ENCODE data around the gene CNTNAP2.

The CNTNAP2 gene

DNA sequence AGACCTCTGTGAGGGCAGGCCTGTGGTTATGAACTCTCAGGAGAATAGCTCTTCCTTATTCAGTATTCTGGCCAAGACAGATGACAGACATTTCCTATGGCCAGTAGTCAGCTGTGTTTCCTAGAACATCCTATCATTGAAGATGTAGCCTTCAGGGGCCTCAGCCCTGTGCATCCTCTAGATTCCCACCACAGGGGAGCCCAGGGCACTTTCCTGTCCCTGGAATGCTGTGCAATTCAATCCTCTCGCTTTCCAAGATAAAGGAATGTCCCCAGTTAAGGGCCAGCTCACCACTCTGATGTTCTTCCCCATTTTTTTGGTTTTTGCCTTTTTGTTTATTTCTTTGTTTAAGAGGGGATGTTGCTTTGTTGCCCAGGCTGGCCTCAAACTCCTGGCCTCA is 1895.2 kb downstream of the CNTNAP2 start:
- H3K9me3 ChIP-seq (ENCODE audit: low read depth, low read length): no peaks in the 10 kb centered on the region
- H3K36me3 ChIP-seq (ENCODE audit: insufficient read depth, low read length): no peaks in the 10 kb centered on the region
- no peak overlapping the region for H3K4me3 ChIP-seq
- no peak overlapping the region for H3K9ac ChIP-seq (ENCODE audit: insufficient read length)
- DNase-seq (ENCODE audit: low read depth, low spot score): no peak
- H3K27ac ChIP-seq: no peak overlapping the region
- TF ChIP-seq FOXP2 (optimal IDR thresholded peaks at IDR 0.05; ENCODE audit: control extremely low read depth, extremely low read length, insufficient read depth): no peak
- TF ChIP-seq POLR2AphosphoS5 (IDR thresholded peaks at IDR 0.05; ENCODE audit: borderline replicate concordance, low read depth, low read length): no peak
- TF ChIP-seq EZH2 (IDR thresholded peaks at IDR 0.05): no peak

DNA sequence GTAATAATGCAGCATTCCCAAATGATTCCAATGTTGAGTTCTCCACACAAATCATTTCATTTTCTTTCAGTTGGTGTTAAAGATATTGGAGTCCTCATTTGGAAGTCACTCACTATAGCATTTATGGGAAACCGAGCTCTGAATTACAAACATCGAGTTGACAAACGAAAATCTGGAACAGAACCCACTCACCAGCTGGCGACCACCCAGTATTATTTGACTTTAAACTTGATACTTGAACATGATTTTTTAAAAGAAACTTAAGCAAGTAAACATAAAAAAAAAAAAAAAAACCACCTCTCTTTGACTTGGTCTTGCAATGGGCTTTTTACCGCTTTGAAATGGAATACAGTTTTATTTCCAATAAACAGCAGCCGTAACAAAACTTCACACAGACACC is 1897.4 kb downstream of the CNTNAP2 start:
- no peak overlapping the region for H3K27ac ChIP-seq
- H3K4me3 ChIP-seq: no peak overlapping the region
- DNase-seq (ENCODE audit: low read depth, low spot score): no peak
- H3K36me3 ChIP-seq (ENCODE audit: insufficient read depth, low read length): no peaks in the 10 kb centered on the region
- H3K9me3 ChIP-seq (ENCODE audit: low read depth, low read length): no peaks in the 10 kb centered on the region
- TF ChIP-seq EZH2 (IDR thresholded peaks at IDR 0.05) (no peak), POLR2AphosphoS5 (IDR thresholded peaks at IDR 0.05; ENCODE audit: borderline replicate concordance, low read depth, low read length) (no peak), FOXP2 (optimal IDR thresholded peaks at IDR 0.05; ENCODE audit: control extremely low read depth, extremely low read length, insufficient read depth) (no peak)
- H3K9ac ChIP-seq (ENCODE audit: insufficient read length): no peak overlapping the region

- DNase-seq (ENCODE audit: low read depth, low spot score): no peak
- Histone ChIP-seq H3K27ac (no peak overlapping the region), H3K36me3 (ENCODE audit: insufficient read depth, low read length) (no peaks in the 10 kb centered on the region), H3K9me3 (ENCODE audit: low read depth, low read length) (no peaks in the 10 kb centered on the region), H3K9ac (ENCODE audit: insufficient read length) (no peak overlapping the region), H3K4me3 (no peak overlapping the region)
- TF ChIP-seq POLR2AphosphoS5 (IDR thresholded peaks at IDR 0.05; ENCODE audit: borderline replicate concordance, low read depth, low read length) (no peak), EZH2 (IDR thresholded peaks at IDR 0.05) (no peak), FOXP2 (optimal IDR thresholded peaks at IDR 0.05; ENCODE audit: control extremely low read depth, extremely low read length, insufficient read depth) (no peak)
Observed at GRCh38 chr7:148014541-148014940, 1897.9 kb downstream of the CNTNAP2 start.

GRCh38 chr7:148017126-148017525 is 1900.5 kb downstream of the CNTNAP2 start:
- no peaks in the 10 kb centered on the region for H3K36me3 ChIP-seq (ENCODE audit: insufficient read depth, low read length)
- H3K27ac ChIP-seq: no peak overlapping the region
- DNase-seq (ENCODE audit: low read depth, low spot score): no peak
- no peak for TF ChIP-seq FOXP2 (optimal IDR thresholded peaks at IDR 0.05; ENCODE audit: control extremely low read depth, extremely low read length, insufficient read depth)
- TF ChIP-seq POLR2AphosphoS5 (IDR thresholded peaks at IDR 0.05; ENCODE audit: borderline replicate concordance, low read depth, low read length): no peak
- no peak for TF ChIP-seq EZH2 (IDR thresholded peaks at IDR 0.05)
- no peaks in the 10 kb centered on the region for H3K9me3 ChIP-seq (ENCODE audit: low read depth, low read length)
- H3K9ac ChIP-seq (ENCODE audit: insufficient read length): no peak overlapping the region
- H3K4me3 ChIP-seq: no peak overlapping the region

- no peak overlapping the region for H3K4me3 ChIP-seq
- no peaks in the 10 kb centered on the region for H3K36me3 ChIP-seq (ENCODE audit: insufficient read depth, low read length)
- no peak overlapping the region for H3K27ac ChIP-seq
- no peak overlapping the region for H3K9ac ChIP-seq (ENCODE audit: insufficient read length)
- no peak for DNase-seq (ENCODE audit: low read depth, low spot score)
- TF ChIP-seq POLR2AphosphoS5 (IDR thresholded peaks at IDR 0.05; ENCODE audit: borderline replicate concordance, low read depth, low read length) (no peak), EZH2 (IDR thresholded peaks at IDR 0.05) (no peak), FOXP2 (optimal IDR thresholded peaks at IDR 0.05; ENCODE audit: control extremely low read depth, extremely low read length, insufficient read depth) (no peak)
- H3K9me3 ChIP-seq (ENCODE audit: low read depth, low read length): no peaks in the 10 kb centered on the region
Observed at GRCh38 chr7:148020679-148021078, 1904.1 kb downstream of the CNTNAP2 start.

DNA sequence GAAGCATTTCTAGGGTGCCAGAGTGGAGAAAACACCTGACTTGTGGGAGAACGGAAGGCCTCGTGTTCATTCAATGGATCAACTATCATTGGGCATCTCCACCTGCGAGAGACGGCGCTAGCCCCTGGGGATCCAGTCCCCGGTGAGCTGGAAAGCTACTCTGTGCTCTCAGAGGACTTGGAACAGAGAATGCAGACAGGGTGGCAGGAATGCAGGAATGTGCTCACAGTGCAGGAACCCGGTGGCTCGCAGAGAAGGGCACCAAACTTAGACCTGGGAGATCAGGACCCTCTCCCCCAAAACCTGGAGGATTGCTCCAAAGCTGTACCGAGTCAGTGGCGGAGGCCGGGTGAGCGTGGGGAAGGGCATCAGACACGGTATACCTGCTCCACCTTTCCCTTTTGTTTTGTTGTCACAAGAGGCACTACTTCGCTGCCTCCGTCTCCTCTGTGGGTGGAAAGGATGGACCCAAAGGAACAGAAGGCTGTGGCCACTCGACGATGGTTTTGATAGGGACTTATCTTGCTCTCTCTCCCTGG is 1905.0 kb downstream of the CNTNAP2 start:
- no peak overlapping the region for H3K9ac ChIP-seq (ENCODE audit: insufficient read length)
- DNase-seq (ENCODE audit: low read depth, low spot score): no peak
- TF ChIP-seq POLR2AphosphoS5 (IDR thresholded peaks at IDR 0.05; ENCODE audit: borderline replicate concordance, low read depth, low read length) (no peak), FOXP2 (optimal IDR thresholded peaks at IDR 0.05; ENCODE audit: control extremely low read depth, extremely low read length, insufficient read depth) (no peak), EZH2 (IDR thresholded peaks at IDR 0.05) (no peak)
- no peak overlapping the region for H3K4me3 ChIP-seq
- no peak overlapping the region for H3K27ac ChIP-seq
- H3K9me3 ChIP-seq (ENCODE audit: low read depth, low read length): no peaks in the 10 kb centered on the region
- no peaks in the 10 kb centered on the region for H3K36me3 ChIP-seq (ENCODE audit: insufficient read depth, low read length)

DNA sequence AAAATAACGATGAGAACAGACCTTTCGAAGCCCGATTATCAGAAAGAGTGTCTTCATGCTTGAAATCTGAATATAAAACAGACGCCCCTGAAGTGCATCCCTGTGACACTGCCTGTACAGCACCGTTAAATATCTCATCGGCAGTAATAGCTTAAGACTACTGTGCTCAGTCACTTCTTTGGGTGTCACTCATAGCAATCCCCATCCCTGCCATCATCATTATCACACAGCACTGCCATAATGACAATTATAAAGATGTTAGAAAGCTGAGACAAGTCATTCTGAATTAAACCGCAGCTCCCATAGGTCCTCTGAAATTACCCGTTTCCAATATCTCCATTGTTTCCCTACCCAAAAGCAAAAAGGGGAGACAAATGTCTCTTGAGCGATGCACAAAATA is 1906.2 kb downstream of the CNTNAP2 start:
- no peak for TF ChIP-seq POLR2AphosphoS5 (IDR thresholded peaks at IDR 0.05; ENCODE audit: borderline replicate concordance, low read depth, low read length)
- TF ChIP-seq EZH2 (IDR thresholded peaks at IDR 0.05): no peak
- no peak for TF ChIP-seq FOXP2 (optimal IDR thresholded peaks at IDR 0.05; ENCODE audit: control extremely low read depth, extremely low read length, insufficient read depth)
- Histone ChIP-seq H3K9me3 (ENCODE audit: low read depth, low read length) (no peaks in the 10 kb centered on the region), H3K36me3 (ENCODE audit: insufficient read depth, low read length) (no peaks in the 10 kb centered on the region), H3K4me3 (no peak overlapping the region), H3K27ac (no peak overlapping the region), H3K9ac (ENCODE audit: insufficient read length) (no peak overlapping the region)
- no peak for DNase-seq (ENCODE audit: low read depth, low spot score)

GRCh38 chr7:148026713-148027112 is 1910.1 kb downstream of the CNTNAP2 start:
- Histone ChIP-seq H3K9ac (ENCODE audit: insufficient read length) (no peak overlapping the region), H3K36me3 (ENCODE audit: insufficient read depth, low read length) (no peaks in the 10 kb centered on the region), H3K9me3 (ENCODE audit: low read depth, low read length) (no peaks in the 10 kb centered on the region), H3K4me3 (no peak overlapping the region), H3K27ac (no peak overlapping the region)
- DNase-seq (ENCODE audit: low read depth, low spot score): no peak
- TF ChIP-seq EZH2 (IDR thresholded peaks at IDR 0.05): no peak
- no peak for TF ChIP-seq FOXP2 (optimal IDR thresholded peaks at IDR 0.05; ENCODE audit: control extremely low read depth, extremely low read length, insufficient read depth)
- no peak for TF ChIP-seq POLR2AphosphoS5 (IDR thresholded peaks at IDR 0.05; ENCODE audit: borderline replicate concordance, low read depth, low read length)

DNA sequence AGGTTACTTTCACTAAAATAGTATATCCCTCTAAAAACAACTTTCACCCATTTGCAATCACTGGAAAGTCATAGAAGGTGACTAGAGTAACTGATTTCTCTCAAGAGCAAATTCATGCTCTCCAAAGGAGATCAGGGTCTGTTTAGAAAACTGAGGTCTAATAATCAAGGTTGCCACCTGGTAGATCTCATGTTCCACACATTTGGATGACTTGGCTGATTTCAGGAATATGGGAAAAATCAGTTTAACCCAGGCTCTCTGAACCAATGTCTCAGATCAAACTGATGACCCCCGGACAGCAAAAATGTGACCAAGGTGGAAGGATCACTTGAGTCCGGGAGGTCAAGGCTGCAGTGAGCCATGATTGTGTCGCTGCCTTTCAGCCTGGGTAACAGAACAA is 1911.6 kb downstream of the CNTNAP2 start:
- no peak for TF ChIP-seq EZH2 (IDR thresholded peaks at IDR 0.05)
- Histone ChIP-seq H3K36me3 (ENCODE audit: insufficient read depth, low read length) (no peaks in the 10 kb centered on the region), H3K9ac (ENCODE audit: insufficient read length) (no peak overlapping the region), H3K9me3 (ENCODE audit: low read depth, low read length) (no peaks in the 10 kb centered on the region), H3K27ac (no peak overlapping the region), H3K4me3 (no peak overlapping the region)
- no peak for DNase-seq (ENCODE audit: low read depth, low spot score)
